Mesendoderm (in vitro differentiated cells): ENCODE measurements around the gene MST1R.
"Not testable (repeated sequence)": the region's sequence is repeated elsewhere in the genome, so short reads cannot be mapped to it uniquely, and the experiment has no call there.

Source experiments
- DNase-seq: peaks from one replicate; pipeline ENCODE4 v3.0.0; 2013
- H2AK5ac ChIP-seq: 2 replicates; pipeline ENCODE4 v1.6.1; 2013; ENCODE audit warnings: low read length, inconsistent platforms
- H2BK120ac ChIP-seq: 2 replicates; pipeline ENCODE4 v1.6.1; 2013; ENCODE audit warnings: low read depth, mild to moderate bottlenecking, low read length, moderate library complexity, mixed read lengths
- H2BK15ac ChIP-seq: replicated peaks from 2 replicates; pipeline ENCODE4 v1.6.1; 2013; ENCODE audit warnings: low read depth, mild to moderate bottlenecking, moderate library complexity
- H2BK5ac ChIP-seq: 2 replicates; pipeline ENCODE4 v1.6.1; 2013; ENCODE audit warnings: low read length, inconsistent platforms
- H3K18ac ChIP-seq: 2 replicates; pipeline ENCODE4 v1.6.1; 2013; ENCODE audit warnings: mild to moderate bottlenecking, low read length, mixed read lengths
- H3K23ac ChIP-seq: one replicate; pipeline ENCODE4 v1.6.1; 2013; ENCODE audit warnings: low read length
- H3K27ac ChIP-seq: 2 replicates; pipeline ENCODE4 v1.5.1; 2013; ENCODE audit warnings: low read depth, mild to moderate bottlenecking, inconsistent platforms, low read length, moderate library complexity
- H3K27me3 ChIP-seq: 2 replicates; pipeline ENCODE4 v1.6.1; 2013; ENCODE audit warnings: low read length, control low read depth, mild to moderate bottlenecking, inconsistent platforms; ENCODE audit not compliant: insufficient read depth, poor library complexity
- H3K36me3 ChIP-seq: 2 replicates; pipeline ENCODE4 v1.6.1; 2013; ENCODE audit warnings: low read length, inconsistent platforms; ENCODE audit not compliant: control insufficient read depth, insufficient read depth
- H3K4ac ChIP-seq: one replicate; pipeline ENCODE4 v1.6.1; 2013; ENCODE audit warnings: low read depth, mild to moderate bottlenecking, low read length, moderate library complexity
- H3K4me1 ChIP-seq: 2 replicates; pipeline ENCODE4 v1.6.1; 2013; ENCODE audit warnings: low read depth, low read length, inconsistent platforms; ENCODE audit not compliant: control insufficient read depth
- H3K4me2 ChIP-seq: 2 replicates; pipeline ENCODE4 v1.6.1; 2013; ENCODE audit warnings: low read length
- H3K4me3 ChIP-seq: 2 replicates; pipeline ENCODE4 v1.5.1; 2013; ENCODE audit warnings: mild to moderate bottlenecking, low read length
- H3K56ac ChIP-seq: one replicate; pipeline ENCODE4 v1.6.1; 2013; ENCODE audit warnings: low read length
- H3K79me1 ChIP-seq: 2 replicates; pipeline ENCODE4 v1.6.1; 2013; ENCODE audit warnings: low read length, inconsistent platforms
- H3K79me2 ChIP-seq: 2 replicates; pipeline ENCODE4 v1.6.1; 2013; ENCODE audit warnings: mild to moderate bottlenecking, low read length; ENCODE audit not compliant: control insufficient read depth, insufficient read depth
- H3K9ac ChIP-seq: 2 replicates; pipeline ENCODE4 v1.6.1; 2013; ENCODE audit warnings: low read length, inconsistent platforms
- H4K5ac ChIP-seq: one replicate; pipeline ENCODE4 v1.6.1; 2013; ENCODE audit warnings: low read length
- H4K8ac ChIP-seq: one replicate; pipeline ENCODE4 v1.6.1; 2013; ENCODE audit warnings: low read depth, mild to moderate bottlenecking, control low read depth, low read length, moderate library complexity
- WGBS: extraction: QIAGEN DNeasy Blood & Tissue Kit; methylation state at CpG from one replicate; pipeline ENCODE4 v1.1.7; 2013; ENCODE audit warnings: low lambda C conversion rate, missing lambda C conversion rate; ENCODE audit not compliant: insufficient coverage; ENCODE audit errors: extremely low coverage; 5-methylcytosine and 5-hydroxymethylcytosine counted together

MST1R gene

DNA sequence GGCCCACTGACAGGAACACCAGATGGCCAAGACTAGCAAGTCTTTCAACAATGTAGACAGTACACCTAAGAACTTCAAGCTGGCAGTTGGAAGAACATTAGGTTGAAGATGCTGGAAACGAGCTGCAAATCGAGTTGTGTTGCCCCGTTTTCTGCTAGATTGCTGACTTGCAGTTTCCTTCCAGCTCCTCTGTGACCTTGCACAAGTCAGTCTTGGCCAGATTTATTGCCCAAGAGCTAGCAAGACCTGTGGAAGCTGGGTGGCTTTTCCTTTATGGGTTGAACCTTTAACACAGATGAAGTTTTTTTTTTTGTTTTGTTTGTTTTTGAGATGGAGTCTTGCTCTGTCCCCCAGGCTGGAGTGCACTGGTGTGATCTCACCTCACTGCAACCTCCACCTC lies 33.4 kb upstream of the MST1R start:
- Histone ChIP-seq H2BK5ac (no peak overlapping the region), H4K5ac (no peak overlapping the region), H2BK120ac (no peak overlapping the region), H3K36me3 (no peaks in the 10 kb centered on the region), H4K8ac (no peak overlapping the region), H3K4ac (no peak overlapping the region), H3K27ac (no peak overlapping the region), H3K4me1 (peaks cover 5% of the 10 kb centered on the region), H3K4me2 (no peak overlapping the region), H2BK15ac (no peak overlapping the region), H3K4me3 (no peak overlapping the region), H3K56ac (no peak overlapping the region), H3K79me1 (peaks cover 4% of the 10 kb centered on the region), H3K27me3 (no peaks in the 10 kb centered on the region), H3K23ac (no peak overlapping the region), H3K9ac (no peak overlapping the region), H3K79me2 (peaks cover 15% of the 10 kb centered on the region), H2AK5ac (no peak overlapping the region), H3K18ac (no peak overlapping the region)
- no CpG with 5 or more reads among the region's 3 CpGs for WGBS
- DNase-seq: no peak

DNA sequence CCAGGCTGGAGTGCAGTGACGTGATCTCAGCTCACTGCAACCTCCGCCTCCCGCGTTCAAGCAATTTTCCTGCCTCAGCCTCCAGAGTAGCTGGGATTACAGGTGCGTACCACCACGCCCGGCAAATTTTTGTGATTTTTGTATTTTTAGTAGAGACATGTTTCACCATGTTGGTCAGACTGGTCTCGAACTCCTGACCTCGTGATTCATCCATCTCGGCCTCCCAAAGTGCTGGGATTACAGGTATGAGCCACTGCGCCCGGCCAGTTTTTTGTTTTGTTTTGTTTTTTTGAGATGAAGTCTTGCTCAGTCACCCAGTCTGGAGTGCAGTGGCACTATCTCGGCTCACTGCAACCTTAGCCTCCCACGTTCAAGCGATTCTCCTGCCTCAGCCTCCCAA lies 28.6 kb upstream of the MST1R start:
- H4K8ac ChIP-seq, H3K23ac ChIP-seq, H3K4ac ChIP-seq, H2BK15ac ChIP-seq, H2BK5ac ChIP-seq, H3K9ac ChIP-seq, DNase-seq, H3K56ac ChIP-seq, H3K79me1 ChIP-seq, H3K79me2 ChIP-seq, H3K4me1 ChIP-seq, H3K36me3 ChIP-seq, H3K27me3 ChIP-seq, H3K27ac ChIP-seq, H2BK120ac ChIP-seq, H4K5ac ChIP-seq, H2AK5ac ChIP-seq, H3K4me2 ChIP-seq, H3K18ac ChIP-seq, H3K4me3 ChIP-seq: not testable (repeated sequence)
- WGBS: no CpG with 5 or more reads among the region's 15 CpGs

DNA sequence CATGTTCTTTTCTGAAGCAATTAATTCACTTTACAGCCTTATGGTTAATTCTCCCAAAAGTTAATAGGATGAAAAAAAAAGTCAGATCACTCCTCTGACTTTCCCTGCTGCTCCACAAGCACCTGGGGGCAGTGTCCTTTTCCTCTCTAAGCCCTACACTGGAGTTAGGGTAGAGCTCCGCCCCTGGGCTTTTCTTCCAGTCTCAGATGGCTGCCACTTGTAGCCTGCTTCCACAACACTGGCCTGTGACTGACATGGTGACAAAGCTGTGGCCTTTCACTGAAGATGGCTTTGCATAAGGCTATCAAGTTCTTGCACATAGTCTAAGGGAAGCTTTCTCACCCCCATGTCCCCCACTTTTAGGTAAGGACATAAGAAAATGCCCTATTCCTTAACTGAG lies 27.2 kb upstream of the MST1R start:
- no peaks in the 10 kb centered on the region for H3K79me1 ChIP-seq
- no peak overlapping the region for H3K4me2 ChIP-seq
- no peak overlapping the region for H3K9ac ChIP-seq
- no peaks in the 10 kb centered on the region for H3K36me3 ChIP-seq
- WGBS: no CpG with 5 or more reads among the region's 1 CpG
- H2BK120ac ChIP-seq: no peak overlapping the region
- H3K23ac ChIP-seq: no peak overlapping the region
- DNase-seq: peak; percentile 93
- H4K8ac ChIP-seq: no peak overlapping the region
- no peak overlapping the region for H2BK5ac ChIP-seq
- no peak overlapping the region for H2BK15ac ChIP-seq
- no peak overlapping the region for H4K5ac ChIP-seq
- H3K56ac ChIP-seq: no peak overlapping the region
- H3K79me2 ChIP-seq: no peaks in the 10 kb centered on the region
- no peak overlapping the region for H2AK5ac ChIP-seq
- H3K4ac ChIP-seq: no peak overlapping the region
- no peak overlapping the region for H3K4me3 ChIP-seq
- H3K18ac ChIP-seq: no peak overlapping the region
- H3K27ac ChIP-seq: no peak overlapping the region
- no peaks in the 10 kb centered on the region for H3K27me3 ChIP-seq
- peaks cover 4% of the 10 kb centered on the region for H3K4me1 ChIP-seq

DNA sequence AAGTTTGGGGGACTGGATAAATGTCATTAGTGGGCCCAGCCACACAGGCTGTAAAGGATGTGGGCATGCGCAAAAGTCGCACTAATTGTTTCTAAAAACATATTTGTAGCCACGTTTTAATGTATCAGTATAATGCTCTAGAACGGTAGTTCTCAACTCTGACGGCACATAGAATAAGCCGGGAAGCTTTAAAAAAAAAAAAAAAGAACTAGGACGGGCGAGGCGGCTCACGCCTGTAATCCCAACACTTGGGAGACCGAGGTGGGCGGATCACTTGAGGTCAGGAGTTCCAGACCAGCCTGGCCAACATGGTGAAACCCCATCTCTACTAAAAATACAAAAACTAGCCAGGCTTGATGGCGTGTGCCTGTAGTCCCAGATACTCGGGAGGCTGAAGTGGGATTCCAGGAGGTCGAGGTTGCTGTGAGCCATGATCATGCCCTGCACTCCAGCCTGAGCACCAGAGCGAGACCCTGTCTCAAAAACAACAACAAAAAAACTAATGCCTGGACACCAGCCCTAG lies 26.6 kb upstream of the MST1R start:
- Histone ChIP-seq H4K8ac (no peak overlapping the region), H3K56ac (peak overlapping the region; percentile 82), H3K79me1 (no peaks in the 10 kb centered on the region), H4K5ac (no peak overlapping the region), H3K27me3 (no peaks in the 10 kb centered on the region), H3K27ac (peak overlapping the region; percentile 35), H2AK5ac (no peak overlapping the region), H2BK5ac (no peak overlapping the region), H3K18ac (peak overlapping the region; percentile 15), H2BK15ac (no peak overlapping the region), H3K9ac (peak overlapping the region; percentile 64), H3K79me2 (no peaks in the 10 kb centered on the region), H3K4ac (peak overlapping the region; percentile 6), H3K4me1 (peaks cover 4% of the 10 kb centered on the region), H2BK120ac (no peak overlapping the region), H3K4me2 (peak overlapping the region; percentile 50), H3K4me3 (no peak overlapping the region), H3K23ac (no peak overlapping the region), H3K36me3 (no peaks in the 10 kb centered on the region)
- peak; percentile 34 for DNase-seq
- no CpG with 5 or more reads among the region's 16 CpGs for WGBS

DNA sequence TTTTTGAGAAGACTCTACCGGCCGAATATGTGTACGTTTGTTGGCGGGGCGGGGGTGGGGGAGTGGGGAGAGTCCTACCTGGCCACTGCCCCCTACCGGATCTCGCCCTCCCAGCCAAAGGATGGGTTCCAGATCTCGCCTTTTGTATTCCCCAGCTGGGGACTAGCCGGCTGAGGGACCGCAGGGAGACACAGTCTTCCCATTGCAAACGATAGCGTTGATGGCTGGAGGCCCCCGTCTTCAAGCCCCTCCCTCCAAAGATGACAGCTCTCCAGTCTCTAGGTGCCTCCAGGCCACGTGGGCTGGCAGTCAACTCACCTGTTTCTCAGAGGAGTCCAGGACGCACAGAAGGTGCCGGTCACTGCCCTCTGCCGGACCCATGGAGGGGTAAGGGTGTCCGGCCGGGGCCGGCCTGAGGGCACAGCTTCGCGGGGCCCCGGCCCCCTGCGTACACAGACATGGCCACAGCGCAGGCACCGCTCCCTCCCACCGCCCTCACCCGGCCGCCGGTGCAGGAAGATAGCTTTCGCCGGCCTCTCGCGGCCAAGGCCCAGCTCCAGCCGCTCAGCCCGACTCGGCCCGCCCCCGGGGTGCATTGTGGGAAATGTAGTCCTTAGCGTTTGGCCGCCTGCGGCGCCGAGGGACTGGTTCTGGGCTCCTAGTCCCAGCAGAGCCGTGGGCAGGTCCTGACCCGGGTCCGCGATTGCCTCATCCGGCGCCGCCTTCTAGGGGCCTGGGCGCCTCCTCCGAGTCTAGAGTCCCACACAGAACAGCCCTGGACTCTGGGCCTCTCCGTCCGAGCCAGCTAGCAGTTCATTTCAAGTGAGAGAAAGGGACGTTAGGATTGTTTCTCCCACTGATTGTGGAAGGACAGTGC lies 25.9 kb upstream of the MST1R start, which contains the start of gene MON1A:
MON1A (minus strand) TSS at position 521 of the 877 bp plus-strand sequence. CDS start 16,465 bp downstream, outside the sequence.
- H3K4me2 ChIP-seq: peak within 1 kb of the TSS; percentile 50
- no peaks in the 10 kb centered on the region for H3K79me1 ChIP-seq
- H3K27me3 ChIP-seq: no peaks in the 10 kb centered on the region
- H3K18ac ChIP-seq: peak within 1 kb of the TSS; percentile 15
- H3K36me3 ChIP-seq: no peaks in the 10 kb centered on the region
- no peak within 1 kb of the TSS for H2BK5ac ChIP-seq
- peak within 1 kb of the TSS; percentile 82 for H3K56ac ChIP-seq
- H3K79me2 ChIP-seq: no peaks in the 10 kb centered on the region
- H3K9ac ChIP-seq: peak within 1 kb of the TSS; percentile 67
- peak within 1 kb of the TSS; percentile 62 for H3K4me3 ChIP-seq
- no CpG with 5 or more reads among the region's 56 CpGs for WGBS
- peaks cover 4% of the 10 kb centered on the region for H3K4me1 ChIP-seq
- no peak within 1 kb of the TSS for H2BK120ac ChIP-seq
- H2BK15ac ChIP-seq: no peak within 1 kb of the TSS
- H4K5ac ChIP-seq: no peak within 1 kb of the TSS
- H3K27ac ChIP-seq: peak within 1 kb of the TSS; percentile 35
- no peak within 1 kb of the TSS for H3K23ac ChIP-seq
- no peak within 1 kb of the TSS for H4K8ac ChIP-seq
- DNase-seq: peak; percentile 97
- no peak within 1 kb of the TSS for H2AK5ac ChIP-seq
- H3K4ac ChIP-seq: peak within 1 kb of the TSS; percentile 6
